ENCODE measurements around the gene SPINK8. TPM values are rescaled to one million over a fixed set of nuclear protein-coding genes. Genes with fewer than 3 reads are reported as not detected.

The SPINK8 gene
- total RNA-seq, 2 experiments from 2014 or later: not detected

DNA sequence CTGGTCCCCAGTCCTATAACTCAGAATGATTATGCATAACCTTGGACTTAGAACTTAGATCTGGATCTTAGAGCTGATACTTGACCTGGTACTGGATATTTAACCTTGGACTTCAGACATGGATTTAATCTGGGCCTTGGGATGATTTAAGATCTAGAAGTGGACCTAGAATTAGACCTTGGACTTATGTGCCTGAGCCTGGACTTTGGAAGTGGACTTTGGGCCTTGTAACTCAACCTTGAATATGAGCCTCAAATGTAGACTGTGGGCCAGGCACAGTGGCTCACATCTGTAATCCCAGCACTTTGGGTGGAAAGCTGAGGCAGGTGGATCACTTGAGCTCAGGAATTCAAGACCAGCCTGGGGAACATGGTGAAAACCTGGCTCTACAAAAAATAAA is 46.4 kb downstream of the SPINK8 start:
- peaks cover 11% of the 10 kb centered on the region for H3K36me3 Mint-ChIP-seq (ENCODE audit: low read depth)
- no peaks in the 10 kb centered on the region for H3K27me3 Mint-ChIP-seq (ENCODE audit: low read depth)
- no peak for DNase-seq
- CTCF ChIA-PET: interaction anchor here (0.6 to 1.3 kb wide), 2 partner anchors 13 kb away, joined by 3 to 4 read pairs; no protein-coding TSS in a partner anchor
- H3K9me3 Mint-ChIP-seq: peaks cover 1% of the 10 kb centered on the region
- peaks cover 2% of the 10 kb centered on the region for H3K4me1 Mint-ChIP-seq (ENCODE audit: low read depth)
- intact Hi-C loops (cut with micrococcal nuclease): no loop called here
- H3K27ac Mint-ChIP-seq: no peak overlapping the region
- H3K4me3 Mint-ChIP-seq: no peak overlapping the region

DNA sequence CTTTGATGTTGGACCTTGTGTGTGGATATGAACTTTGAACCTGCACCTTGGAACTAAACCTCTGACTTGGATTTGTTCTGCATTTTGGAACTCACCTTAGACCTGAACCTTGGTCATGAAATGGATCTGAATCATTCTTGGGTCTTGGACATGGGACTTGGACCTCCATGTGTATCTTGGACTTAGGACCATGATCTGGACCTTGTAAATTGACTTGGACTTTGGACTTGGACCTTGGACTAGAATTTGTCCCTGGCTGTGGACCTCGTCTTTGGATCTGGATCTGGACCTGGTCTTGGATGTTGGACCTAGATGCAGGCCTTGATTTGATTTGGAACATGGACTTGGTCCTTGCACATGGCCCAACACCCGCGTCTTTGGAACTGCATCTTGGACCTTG is 47.2 kb downstream of the SPINK8 start:
- H3K9me3 Mint-ChIP-seq: peaks cover 1% of the 10 kb centered on the region
- no peak overlapping the region for H3K27ac Mint-ChIP-seq
- H3K4me1 Mint-ChIP-seq (ENCODE audit: low read depth): peaks cover 2% of the 10 kb centered on the region
- peaks cover 10% of the 10 kb centered on the region for H3K36me3 Mint-ChIP-seq (ENCODE audit: low read depth)
- CTCF ChIA-PET: no interaction called here
- no peak overlapping the region for H3K4me3 Mint-ChIP-seq
- H3K27me3 Mint-ChIP-seq (ENCODE audit: low read depth): no peaks in the 10 kb centered on the region
- DNase-seq: no peak
- intact Hi-C loops (cut with micrococcal nuclease): no loop called here

DNA sequence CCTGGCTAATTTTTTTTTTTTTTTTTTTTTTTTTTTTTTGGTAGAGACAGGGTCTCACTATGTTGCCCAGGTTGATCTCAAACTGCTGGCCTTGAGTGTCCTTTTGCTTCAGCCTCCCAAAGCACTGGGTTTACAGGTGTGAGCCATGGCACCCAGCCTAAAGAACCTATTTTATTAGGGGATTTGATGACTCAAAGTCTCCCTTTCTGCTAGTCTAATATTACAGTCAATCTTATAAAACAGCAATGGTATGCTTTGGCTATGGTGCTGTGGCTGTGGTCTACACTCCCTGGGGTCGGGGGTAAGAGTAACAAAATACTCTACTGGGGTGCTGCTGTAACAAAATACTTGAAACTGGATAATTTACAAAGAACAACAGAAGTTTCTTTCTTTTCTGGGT is 47.8 kb downstream of the SPINK8 start:
- no peak overlapping the region for H3K27ac Mint-ChIP-seq
- peaks cover 10% of the 10 kb centered on the region for H3K36me3 Mint-ChIP-seq (ENCODE audit: low read depth)
- H3K4me1 Mint-ChIP-seq (ENCODE audit: low read depth): peaks cover 2% of the 10 kb centered on the region
- no peak overlapping the region for H3K4me3 Mint-ChIP-seq
- no peak for DNase-seq
- H3K27me3 Mint-ChIP-seq (ENCODE audit: low read depth): no peaks in the 10 kb centered on the region
- CTCF ChIA-PET: interaction anchor here (1.6 kb wide), 1 partner anchor 150 kb away, joined by 6 read pairs; no protein-coding TSS in a partner anchor
- H3K9me3 Mint-ChIP-seq: peaks cover 1% of the 10 kb centered on the region
- intact Hi-C loops (cut with micrococcal nuclease): no loop called here

DNA sequence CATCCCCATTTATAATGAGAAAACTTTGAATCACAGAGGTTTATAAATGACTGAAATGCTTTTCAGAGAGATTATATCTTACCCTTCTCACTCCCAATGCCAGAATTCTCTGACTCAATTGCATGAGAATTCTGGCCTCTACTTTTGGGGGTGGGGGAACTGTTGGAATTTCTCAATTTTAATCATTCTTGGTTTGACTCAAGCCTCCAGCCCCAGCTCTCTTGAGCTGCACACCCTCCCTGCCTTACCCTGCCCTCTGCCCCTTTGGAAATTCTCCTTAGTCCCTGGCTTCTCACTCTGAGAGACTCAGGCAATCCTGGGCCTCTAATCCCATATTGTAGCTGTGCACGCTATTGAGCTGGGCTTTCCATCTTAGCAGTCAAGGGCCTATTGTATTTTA is 48.3 kb downstream of the SPINK8 start:
- no peaks in the 10 kb centered on the region for H3K27me3 Mint-ChIP-seq (ENCODE audit: low read depth)
- intact Hi-C loops (cut with micrococcal nuclease): no loop called here
- no peak for DNase-seq
- H3K4me1 Mint-ChIP-seq (ENCODE audit: low read depth): peaks cover 2% of the 10 kb centered on the region
- H3K4me3 Mint-ChIP-seq: no peak overlapping the region
- H3K9me3 Mint-ChIP-seq: peaks cover 1% of the 10 kb centered on the region
- CTCF ChIA-PET: interaction anchor here (1.6 kb wide), 1 partner anchor 151 kb away, joined by 6 read pairs; no protein-coding TSS in a partner anchor
- peaks cover 6% of the 10 kb centered on the region for H3K36me3 Mint-ChIP-seq (ENCODE audit: low read depth)
- no peak overlapping the region for H3K27ac Mint-ChIP-seq

DNA sequence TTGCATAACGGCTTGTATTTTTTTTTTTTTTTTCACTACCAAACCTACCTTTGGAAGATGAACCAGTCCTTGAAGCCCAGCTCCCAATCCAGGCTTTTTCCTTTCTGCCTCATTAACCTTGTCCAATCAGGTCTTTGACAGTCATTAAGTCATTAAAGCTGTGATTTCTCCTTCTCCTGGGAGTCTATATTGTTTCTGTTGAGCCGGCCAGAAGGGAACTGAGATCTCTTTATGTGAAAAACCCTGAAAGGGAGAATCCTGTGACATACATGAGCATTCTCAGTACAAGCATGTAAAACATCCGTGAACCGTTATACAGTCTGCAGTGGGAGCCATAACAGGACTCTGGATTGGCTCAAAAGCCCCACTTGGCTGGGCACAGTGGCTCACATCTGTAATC is 52.6 kb downstream of the SPINK8 start:
- H3K4me3 Mint-ChIP-seq: no peak overlapping the region
- no peak overlapping the region for H3K27ac Mint-ChIP-seq
- H3K9me3 Mint-ChIP-seq: no peaks in the 10 kb centered on the region
- H3K36me3 Mint-ChIP-seq (ENCODE audit: low read depth): no peaks in the 10 kb centered on the region
- H3K4me1 Mint-ChIP-seq (ENCODE audit: low read depth): peaks cover 2% of the 10 kb centered on the region
- H3K27me3 Mint-ChIP-seq (ENCODE audit: low read depth): no peaks in the 10 kb centered on the region
- CTCF ChIA-PET: interaction anchor here (0.7 kb wide), 1 partner anchor 86 kb away, joined by 3 read pairs; no protein-coding TSS in a partner anchor
- intact Hi-C loops (cut with micrococcal nuclease): no loop called here
- no peak for DNase-seq

DNA sequence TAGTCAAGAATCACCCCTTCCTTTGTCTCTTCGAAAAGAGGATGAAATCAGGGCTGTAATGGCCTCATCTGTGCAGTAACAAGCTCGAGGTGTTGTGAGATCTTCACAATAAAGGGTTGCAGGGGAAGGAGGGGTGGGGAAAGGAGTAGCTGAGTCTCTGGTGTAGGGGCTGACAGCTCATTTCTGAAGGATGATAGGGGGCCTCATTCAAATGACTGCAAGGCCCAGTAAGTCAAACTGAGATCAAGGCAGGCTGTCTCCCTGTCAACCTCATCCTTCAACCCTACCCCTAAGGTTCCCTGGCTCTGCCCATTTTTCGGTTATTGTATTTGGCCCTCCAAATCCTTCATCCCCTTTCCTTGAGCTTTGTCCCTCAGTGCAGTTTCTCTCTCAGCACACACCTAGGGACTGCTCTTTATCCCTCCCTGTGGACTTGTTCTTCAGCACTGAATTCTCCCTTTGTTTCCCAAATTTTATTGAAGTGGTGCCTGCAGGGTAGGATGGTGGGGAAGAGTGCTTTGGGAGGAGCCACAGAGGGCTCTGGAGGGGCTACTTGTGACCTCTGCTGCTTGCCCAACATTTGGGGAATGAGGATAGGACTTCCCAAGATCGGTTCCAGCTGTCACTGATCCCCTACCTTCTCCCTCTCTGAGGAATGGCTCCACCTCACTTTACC is 54.4 kb downstream of the SPINK8 start:
- intact Hi-C loops (cut with micrococcal nuclease): no loop called here
- H3K27ac Mint-ChIP-seq: no peak overlapping the region
- no peak overlapping the region for H3K4me3 Mint-ChIP-seq
- H3K9me3 Mint-ChIP-seq: no peaks in the 10 kb centered on the region
- CTCF ChIA-PET: interaction anchor here (1.2 kb wide), 3 partner anchors 12 to 157 kb away, joined by 4 to 6 read pairs (median 4); no protein-coding TSS in a partner anchor
- no peaks in the 10 kb centered on the region for H3K4me1 Mint-ChIP-seq (ENCODE audit: low read depth)
- no peak for DNase-seq
- H3K36me3 Mint-ChIP-seq (ENCODE audit: low read depth): no peaks in the 10 kb centered on the region
- no peaks in the 10 kb centered on the region for H3K27me3 Mint-ChIP-seq (ENCODE audit: low read depth)

DNA sequence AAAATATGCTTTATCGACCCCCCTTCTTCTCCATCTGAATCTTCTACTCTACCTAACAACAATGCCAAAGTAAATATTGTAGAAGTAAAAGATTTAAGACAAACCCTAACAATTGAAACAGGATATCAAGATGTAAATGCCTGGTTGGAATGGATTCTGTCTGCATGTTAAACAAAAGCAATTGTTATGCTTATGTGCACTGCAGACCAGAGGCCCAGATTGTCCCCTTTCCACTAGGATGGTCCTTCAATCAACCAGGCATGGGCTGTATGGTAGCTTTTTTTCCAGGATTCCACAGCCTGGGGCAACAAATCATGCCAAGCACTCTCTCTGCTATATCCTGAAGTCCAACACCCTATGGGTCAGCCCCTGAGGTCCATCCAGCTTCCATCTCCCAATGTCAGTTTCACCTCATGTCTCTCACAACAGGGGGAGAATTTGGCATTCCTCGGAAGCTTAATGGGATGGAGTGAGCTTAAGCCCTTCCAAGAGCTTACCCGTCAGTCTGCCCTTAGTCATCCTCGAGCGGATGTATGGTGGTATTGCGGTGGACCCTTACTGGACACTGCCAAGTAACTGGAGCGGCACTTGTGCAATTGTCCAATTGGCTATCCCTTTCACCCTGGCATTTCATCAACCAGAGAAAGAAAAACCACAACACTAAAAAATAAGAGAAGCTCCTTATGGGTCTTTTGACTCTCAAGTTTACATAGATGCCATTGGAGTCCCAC is 56.4 kb downstream of the SPINK8 start:
- no peaks in the 10 kb centered on the region for H3K9me3 Mint-ChIP-seq
- no peak overlapping the region for H3K27ac Mint-ChIP-seq
- no peak overlapping the region for H3K4me3 Mint-ChIP-seq
- CTCF ChIA-PET: interaction anchor here (1.4 to 1.7 kb wide), 2 partner anchors 124 to 159 kb away, joined by 6 to 7 read pairs; no protein-coding TSS in a partner anchor
- H3K36me3 Mint-ChIP-seq (ENCODE audit: low read depth): no peaks in the 10 kb centered on the region
- no peaks in the 10 kb centered on the region for H3K27me3 Mint-ChIP-seq (ENCODE audit: low read depth)
- no peaks in the 10 kb centered on the region for H3K4me1 Mint-ChIP-seq (ENCODE audit: low read depth)
- intact Hi-C loops (cut with micrococcal nuclease): no loop called here
- DNase-seq: no peak

DNA sequence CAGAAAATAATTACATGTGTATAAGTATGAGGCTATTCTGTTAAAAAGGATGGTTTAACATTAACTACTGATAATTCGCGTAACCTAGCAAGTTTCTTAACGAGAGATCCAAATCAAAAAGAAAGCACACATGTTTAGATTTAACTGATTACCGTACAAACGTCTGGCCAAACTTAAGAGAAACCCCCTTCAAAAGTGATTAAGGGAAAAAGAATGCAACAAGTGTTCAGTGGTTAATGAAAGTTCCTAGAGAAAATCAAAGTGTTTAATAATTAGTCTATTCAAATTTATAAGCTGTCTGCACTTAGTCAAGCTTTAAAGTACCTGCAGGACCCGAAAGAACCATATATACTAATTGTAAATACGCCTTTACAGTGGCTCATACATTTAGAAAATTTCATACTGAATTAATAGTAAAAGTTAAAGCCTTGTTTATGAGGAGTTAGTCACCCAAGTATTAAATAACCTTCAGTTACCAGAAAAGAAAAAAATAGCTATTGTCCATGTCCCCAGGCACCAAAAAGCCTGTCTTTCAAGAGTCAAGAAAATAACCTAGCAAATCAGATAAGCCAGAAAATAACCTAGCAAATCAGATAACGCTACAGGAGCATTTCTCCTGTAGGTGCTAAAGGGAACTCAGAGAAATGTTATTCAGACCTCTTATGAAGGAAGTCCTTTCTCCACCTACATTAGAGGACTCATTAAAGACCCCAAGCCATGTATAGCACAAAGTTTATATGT is 58.0 kb downstream of the SPINK8 start:
- intact Hi-C loops (cut with micrococcal nuclease): no loop called here
- H3K9me3 Mint-ChIP-seq: no peaks in the 10 kb centered on the region
- no peaks in the 10 kb centered on the region for H3K4me1 Mint-ChIP-seq (ENCODE audit: low read depth)
- H3K4me3 Mint-ChIP-seq: no peak overlapping the region
- H3K27ac Mint-ChIP-seq: no peak overlapping the region
- H3K36me3 Mint-ChIP-seq (ENCODE audit: low read depth): peaks cover 4% of the 10 kb centered on the region
- DNase-seq: no peak
- CTCF ChIA-PET: interaction anchor here (1.0 to 8.5 kb wide), 2 partner anchors 125 to 161 kb away, joined by 3 to 93 read pairs; no protein-coding TSS in a partner anchor
- H3K27me3 Mint-ChIP-seq (ENCODE audit: low read depth): no peaks in the 10 kb centered on the region

DNA sequence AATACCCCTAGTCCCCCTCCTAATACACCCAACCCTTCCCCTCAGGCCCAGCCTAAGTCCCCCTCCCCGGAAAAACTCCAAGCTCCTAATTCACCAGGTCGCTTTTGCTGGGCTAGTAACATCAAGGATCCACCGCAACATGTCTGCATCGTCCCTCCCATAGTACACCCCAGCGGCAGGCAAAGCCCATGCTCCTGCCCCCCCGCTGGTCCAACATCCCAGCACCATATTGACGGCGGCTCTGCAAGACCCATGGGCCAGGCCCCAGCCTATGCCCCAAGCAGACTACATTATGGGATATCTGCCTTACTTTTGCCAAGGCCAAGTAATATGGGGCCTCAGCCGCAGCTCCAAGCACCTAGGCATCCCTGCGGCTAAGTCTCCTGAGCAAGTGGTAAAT is 59.0 kb downstream of the SPINK8 start:
- Mint-ChIP-seq H3K9me3 (no peaks in the 10 kb centered on the region), H3K4me3 (no peak overlapping the region), H3K36me3 (ENCODE audit: low read depth) (peaks cover 6% of the 10 kb centered on the region), H3K27ac (no peak overlapping the region), H3K27me3 (ENCODE audit: low read depth) (no peaks in the 10 kb centered on the region), H3K4me1 (ENCODE audit: low read depth) (peaks cover 7% of the 10 kb centered on the region)
- intact Hi-C loops (cut with micrococcal nuclease): no loop called here
- CTCF ChIA-PET: interaction anchor here (1.3 to 8.5 kb wide), 2 partner anchors 126 to 162 kb away, joined by 8 to 93 read pairs; no protein-coding TSS in a partner anchor
- DNase-seq: no peak

DNA sequence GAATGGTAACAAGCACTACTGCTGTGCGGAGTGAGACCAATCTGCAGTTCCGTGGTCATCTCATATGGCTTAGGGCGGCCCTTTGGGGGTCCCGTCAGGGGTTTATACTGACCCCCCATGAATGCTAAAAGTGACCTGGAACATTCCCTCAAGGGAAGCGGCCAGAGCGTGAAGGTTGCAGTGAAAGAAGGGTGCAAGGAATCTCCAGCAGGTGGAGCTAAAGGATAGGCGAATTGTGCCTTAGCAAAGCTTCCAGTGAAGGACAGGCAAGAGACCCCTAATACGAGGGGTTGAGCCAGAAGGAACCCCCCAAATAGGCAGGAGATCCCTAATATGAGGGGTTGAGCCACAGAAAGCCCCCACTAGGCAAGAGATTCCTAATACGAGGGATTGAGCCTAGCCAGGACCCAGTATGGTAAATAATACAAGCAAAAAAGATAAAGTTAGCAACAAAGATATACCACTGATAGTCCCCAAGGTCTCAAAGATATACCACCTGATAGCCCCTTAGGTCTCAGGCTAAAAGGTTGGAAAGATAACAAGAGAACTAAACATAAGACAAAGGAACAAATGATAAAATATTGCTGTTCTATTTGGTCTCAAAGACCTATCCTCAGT is 59.8 kb downstream of the SPINK8 start:
- Mint-ChIP-seq H3K9me3 (no peaks in the 10 kb centered on the region), H3K27me3 (ENCODE audit: low read depth) (no peaks in the 10 kb centered on the region), H3K36me3 (ENCODE audit: low read depth) (peaks cover 7% of the 10 kb centered on the region), H3K27ac (no peak overlapping the region), H3K4me3 (no peak overlapping the region), H3K4me1 (ENCODE audit: low read depth) (peaks cover 14% of the 10 kb centered on the region)
- peak; percentile 71 for DNase-seq
- CTCF ChIA-PET: interaction anchor here (0.6 to 8.5 kb wide), 9 partner anchors 14 to 275 kb away, joined by 3 to 93 read pairs (median 3); no protein-coding TSS in a partner anchor
- intact Hi-C loops (cut with micrococcal nuclease): loop anchor here (1.0 to 2.0 kb wide), 3 partner anchors 127 to 275 kb away; no protein-coding TSS in a partner anchor

DNA sequence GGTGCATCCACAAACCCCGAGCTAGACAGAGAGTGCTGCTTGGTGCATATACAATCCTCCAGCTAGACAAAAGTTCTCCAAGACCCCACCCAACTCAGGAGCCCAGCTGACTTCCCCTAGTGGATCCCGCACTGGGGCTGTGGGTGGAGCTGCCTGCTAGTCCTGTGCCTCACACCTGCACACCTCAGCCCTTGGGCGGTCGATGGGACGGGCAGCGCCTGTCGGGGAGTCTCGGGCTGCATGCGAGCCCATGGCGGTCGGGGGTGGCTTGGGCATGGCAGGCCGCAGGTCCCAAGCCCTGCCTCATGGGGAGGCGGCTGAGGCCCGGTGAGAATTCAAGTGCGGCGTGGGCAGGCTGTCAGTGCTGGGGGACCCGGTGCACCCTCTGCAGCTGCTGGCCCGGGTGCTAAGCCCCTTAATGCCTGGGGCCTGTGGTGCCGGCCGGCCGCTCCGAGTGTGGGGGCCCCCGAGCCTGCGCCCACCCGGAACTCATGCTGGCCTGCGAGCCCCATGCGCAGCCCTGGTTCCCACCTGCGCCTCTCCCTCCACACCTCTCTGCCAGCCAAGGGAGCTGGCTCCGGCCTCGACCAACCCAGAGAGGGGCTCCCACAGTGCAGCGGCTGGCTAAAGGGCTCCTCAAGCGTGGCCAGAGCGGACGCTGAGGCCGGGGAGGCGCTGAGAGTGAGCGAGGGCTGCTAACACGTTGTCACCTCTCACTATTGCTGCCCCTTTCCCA is 61.5 kb downstream of the SPINK8 start:
- Mint-ChIP-seq H3K27me3 (ENCODE audit: low read depth) (no peaks in the 10 kb centered on the region), H3K9me3 (no peaks in the 10 kb centered on the region)

More for the DNA sequence above, 61.5 kb downstream of the SPINK8 start:
- intact Hi-C loops (cut with micrococcal nuclease): loop anchor here (2.0 kb wide), 1 partner anchor 129 kb away; no protein-coding TSS in a partner anchor
- CTCF ChIA-PET: interaction anchor here (0.7 to 8.5 kb wide), 6 partner anchors 28 to 277 kb away, joined by 3 to 93 read pairs (median 3); no protein-coding TSS in a partner anchor
- Mint-ChIP-seq H3K36me3 (ENCODE audit: low read depth) (peaks cover 9% of the 10 kb centered on the region), H3K27ac (no peak overlapping the region), H3K4me3 (no peak overlapping the region), H3K4me1 (ENCODE audit: low read depth) (peaks cover 30% of the 10 kb centered on the region)
- no peak for DNase-seq
